BLaER1 (cell line): ENCODE results near the gene STX18.

ENCODE experiments used
- H3K27ac ChIP-seq: shearing (Covaris generic); formaldehyde crosslinking; 2 replicates; pipeline ENCODE4 v1.8.1; 2022
- H3K27me3 ChIP-seq: shearing (Covaris generic); formaldehyde crosslinking; 2 replicates; pipeline ENCODE4 v1.8.1; 2022
- H3K36me3 ChIP-seq: shearing (Covaris generic); formaldehyde crosslinking; 2 replicates; pipeline ENCODE4 v1.8.1; 2022
- H3K4me1 ChIP-seq: shearing (Covaris generic); formaldehyde crosslinking; 2 replicates; pipeline ENCODE4 v1.8.1; 2022
- H3K4me2 ChIP-seq: shearing (Covaris generic); formaldehyde crosslinking; 2 replicates; pipeline ENCODE4 v1.8.1; 2022
- H3K4me3 ChIP-seq: shearing (Covaris generic); formaldehyde crosslinking; 2 replicates; pipeline ENCODE4 v1.8.1; 2022
- H3K9ac ChIP-seq: shearing (Covaris generic); formaldehyde crosslinking; 2 replicates; pipeline ENCODE4 v1.8.1; 2022
- H3K9me3 ChIP-seq: shearing (Covaris generic); formaldehyde crosslinking; 2 replicates; pipeline ENCODE4 v1.8.1; 2022
- H4K20me1 ChIP-seq: shearing (Covaris generic); formaldehyde crosslinking; 2 replicates; pipeline ENCODE4 v1.8.1; 2022
- Cebpa-rat ChIP-seq: shearing (Covaris generic); IDR thresholded peaks from 2 replicates; pipeline ENCODE4 v1.8.1; 2022

STX18 gene

GRCh38 chr4:4490041-4490440, 51.8 kb downstream of the STX18 start:
- H3K27me3 ChIP-seq: no peaks in the 10 kb centered on the region
- no peak for TF ChIP-seq Cebpa-rat
- H3K36me3 ChIP-seq: no peaks in the 10 kb centered on the region
- H3K4me3 ChIP-seq: no peak overlapping the region
- no peak overlapping the region for H3K9ac ChIP-seq
- H3K9me3 ChIP-seq: no peaks in the 10 kb centered on the region
- H3K27ac ChIP-seq: no peak overlapping the region
- peaks cover 73% of the 10 kb centered on the region for H4K20me1 ChIP-seq
- H3K4me2 ChIP-seq: no peak overlapping the region
- H3K4me1 ChIP-seq: peaks cover 38% of the 10 kb centered on the region

DNA sequence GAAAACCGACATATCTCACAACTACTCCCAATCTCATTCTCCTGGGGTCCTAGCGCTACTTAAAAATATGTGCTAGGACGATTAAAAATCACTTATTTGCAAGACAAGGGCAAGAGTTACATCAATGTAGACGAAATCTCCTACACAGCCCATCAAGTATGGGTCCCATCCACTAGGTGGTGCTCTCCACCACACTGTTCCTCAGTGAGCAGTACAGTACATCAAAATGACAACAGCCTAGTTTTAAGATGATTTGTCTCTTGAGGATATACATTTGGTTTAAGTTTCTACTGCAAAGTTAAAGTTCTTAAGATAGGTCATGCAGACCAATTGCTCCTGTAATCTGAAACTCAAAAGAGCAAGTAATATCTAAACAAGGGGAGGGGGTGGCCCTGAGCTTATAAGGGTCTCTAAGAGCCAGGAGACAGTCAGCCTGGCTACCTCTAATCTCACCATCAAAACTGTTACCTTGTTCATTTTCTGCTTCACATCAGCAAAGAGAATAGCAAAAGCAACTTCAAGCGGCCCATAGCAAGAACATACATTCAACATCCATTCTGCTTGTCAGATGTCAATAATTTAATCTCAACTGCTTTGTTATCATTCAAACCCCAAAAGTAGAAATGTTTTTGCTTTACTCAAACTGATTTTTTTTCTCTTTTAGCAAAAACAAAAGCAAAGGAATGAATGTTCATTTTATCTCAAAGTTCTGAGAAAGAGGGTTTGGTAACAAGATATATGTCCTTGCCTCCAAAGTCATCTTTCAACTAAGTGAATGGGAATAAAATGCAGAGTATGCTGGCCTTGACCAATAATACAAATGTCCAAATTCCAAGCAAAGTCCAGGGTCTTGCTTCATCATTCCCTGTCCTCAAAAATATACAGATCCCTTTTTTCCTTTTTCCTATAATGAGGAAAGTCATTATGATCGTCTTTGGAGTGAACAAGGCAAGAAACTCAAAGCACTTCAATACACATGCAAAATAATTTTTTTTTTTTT, 53.1 kb downstream of the STX18 start:
- Histone ChIP-seq H3K9me3 (no peaks in the 10 kb centered on the region), H3K4me2 (peak overlapping the region; percentile 28; the same call in 1 of the 2 replicates), H3K9ac (no peak overlapping the region), H3K4me1 (peaks cover 39% of the 10 kb centered on the region), H3K36me3 (no peaks in the 10 kb centered on the region), H3K27me3 (no peaks in the 10 kb centered on the region), H4K20me1 (peaks cover 67% of the 10 kb centered on the region), H3K4me3 (no peak overlapping the region), H3K27ac (no peak overlapping the region)
- no peak for TF ChIP-seq Cebpa-rat

- peaks cover 29% of the 10 kb centered on the region for H3K4me1 ChIP-seq
- H3K4me2 ChIP-seq: no peak overlapping the region
- H4K20me1 ChIP-seq: peaks cover 84% of the 10 kb centered on the region
- no peak overlapping the region for H3K9ac ChIP-seq
- H3K36me3 ChIP-seq: no peaks in the 10 kb centered on the region
- no peak overlapping the region for H3K4me3 ChIP-seq
- H3K9me3 ChIP-seq: no peaks in the 10 kb centered on the region
- no peak for TF ChIP-seq Cebpa-rat
- no peak overlapping the region for H3K27ac ChIP-seq
- H3K27me3 ChIP-seq: no peaks in the 10 kb centered on the region
Measured at GRCh38 chr4:4486969-4487368, 54.9 kb downstream of the STX18 start.

DNA sequence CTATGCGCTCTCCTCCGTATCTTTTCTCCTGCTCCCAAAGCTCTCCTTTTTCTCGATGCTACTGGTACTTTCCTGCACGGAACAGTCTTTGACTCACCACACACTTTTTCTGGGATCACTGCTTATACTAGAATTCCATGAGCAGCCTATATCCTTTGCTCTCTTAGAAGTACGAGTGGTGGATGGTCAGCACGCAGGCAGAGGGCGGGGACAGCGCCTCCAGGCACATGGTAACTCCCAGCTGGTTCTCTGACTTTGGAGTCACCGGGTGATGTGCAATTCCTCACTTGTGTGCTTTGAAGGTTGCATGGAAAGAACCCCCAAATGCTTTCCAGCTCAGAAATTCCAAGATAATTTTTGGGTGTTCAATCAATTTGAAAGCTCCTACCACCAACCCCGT, 56.0 kb downstream of the STX18 start:
- TF ChIP-seq Cebpa-rat: no peak
- H3K9ac ChIP-seq: no peak overlapping the region
- no peaks in the 10 kb centered on the region for H3K27me3 ChIP-seq
- no peaks in the 10 kb centered on the region for H3K36me3 ChIP-seq
- H4K20me1 ChIP-seq: peaks cover 91% of the 10 kb centered on the region
- H3K9me3 ChIP-seq: no peaks in the 10 kb centered on the region
- H3K4me1 ChIP-seq: peaks cover 18% of the 10 kb centered on the region
- H3K27ac ChIP-seq: no peak overlapping the region
- H3K4me3 ChIP-seq: no peak overlapping the region
- H3K4me2 ChIP-seq: peak overlapping the region; percentile 39

GRCh38 chr4:4481399-4481994, 60.4 kb downstream of the STX18 start:
- Histone ChIP-seq H3K27ac (no peak overlapping the region), H3K4me3 (no peak overlapping the region), H3K9ac (no peak overlapping the region), H4K20me1 (peaks cover 91% of the 10 kb centered on the region), H3K4me2 (no peak overlapping the region), H3K4me1 (peaks cover 15% of the 10 kb centered on the region), H3K9me3 (no peaks in the 10 kb centered on the region), H3K36me3 (peaks cover 6% of the 10 kb centered on the region; the same call in 1 of the 2 replicates), H3K27me3 (no peaks in the 10 kb centered on the region)
- TF ChIP-seq Cebpa-rat: no peak

GRCh38 chr4:4480685-4481398, 61.0 kb downstream of the STX18 start:
- no peak overlapping the region for H3K9ac ChIP-seq
- H3K27ac ChIP-seq: no peak overlapping the region
- H3K4me2 ChIP-seq: no peak overlapping the region
- H4K20me1 ChIP-seq: peaks cover 85% of the 10 kb centered on the region
- no peaks in the 10 kb centered on the region for H3K9me3 ChIP-seq
- no peaks in the 10 kb centered on the region for H3K27me3 ChIP-seq
- TF ChIP-seq Cebpa-rat: no peak
- peaks cover 14% of the 10 kb centered on the region for H3K4me1 ChIP-seq
- no peak overlapping the region for H3K4me3 ChIP-seq
- peaks cover 6% of the 10 kb centered on the region; the same call in 1 of the 2 replicates for H3K36me3 ChIP-seq

DNA sequence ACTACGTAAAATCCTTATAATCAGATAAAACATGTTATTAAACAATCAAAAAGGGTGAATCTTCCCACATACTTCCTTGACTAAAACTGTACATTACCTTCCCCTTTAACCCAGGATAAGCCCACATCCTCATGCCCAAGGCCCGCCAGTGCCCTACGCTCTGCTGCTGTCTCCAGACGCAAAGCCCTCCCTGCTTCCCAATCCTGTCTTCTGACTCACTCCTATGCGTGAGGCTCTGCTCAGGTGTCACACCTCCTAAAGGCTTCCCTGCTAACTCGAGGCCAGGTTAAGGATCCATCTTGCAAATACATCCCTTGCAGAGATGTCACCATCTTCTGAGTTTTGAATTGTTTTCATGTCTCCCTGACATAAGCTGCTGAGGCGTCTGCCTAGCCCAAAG, 61.6 kb downstream of the STX18 start:
- H3K4me3 ChIP-seq: no peak overlapping the region
- no peak overlapping the region for H3K9ac ChIP-seq
- peaks cover 6% of the 10 kb centered on the region; the same call in 1 of the 2 replicates for H3K36me3 ChIP-seq
- H3K9me3 ChIP-seq: no peaks in the 10 kb centered on the region
- H4K20me1 ChIP-seq: peaks cover 78% of the 10 kb centered on the region
- H3K27ac ChIP-seq: no peak overlapping the region
- H3K4me1 ChIP-seq: peaks cover 7% of the 10 kb centered on the region
- TF ChIP-seq Cebpa-rat: no peak
- H3K27me3 ChIP-seq: no peaks in the 10 kb centered on the region
- no peak overlapping the region for H3K4me2 ChIP-seq

GRCh38 chr4:4479366-4479765, 62.5 kb downstream of the STX18 start:
- H3K9ac ChIP-seq: no peak overlapping the region
- TF ChIP-seq Cebpa-rat: no peak
- no peaks in the 10 kb centered on the region for H3K9me3 ChIP-seq
- no peak overlapping the region for H3K4me2 ChIP-seq
- H3K27ac ChIP-seq: no peak overlapping the region
- H3K4me3 ChIP-seq: no peak overlapping the region
- peaks cover 6% of the 10 kb centered on the region; the same call in 1 of the 2 replicates for H3K36me3 ChIP-seq
- peaks cover 5% of the 10 kb centered on the region; the same call in 1 of the 2 replicates for H3K4me1 ChIP-seq
- peaks cover 72% of the 10 kb centered on the region for H4K20me1 ChIP-seq
- H3K27me3 ChIP-seq: no peaks in the 10 kb centered on the region

DNA sequence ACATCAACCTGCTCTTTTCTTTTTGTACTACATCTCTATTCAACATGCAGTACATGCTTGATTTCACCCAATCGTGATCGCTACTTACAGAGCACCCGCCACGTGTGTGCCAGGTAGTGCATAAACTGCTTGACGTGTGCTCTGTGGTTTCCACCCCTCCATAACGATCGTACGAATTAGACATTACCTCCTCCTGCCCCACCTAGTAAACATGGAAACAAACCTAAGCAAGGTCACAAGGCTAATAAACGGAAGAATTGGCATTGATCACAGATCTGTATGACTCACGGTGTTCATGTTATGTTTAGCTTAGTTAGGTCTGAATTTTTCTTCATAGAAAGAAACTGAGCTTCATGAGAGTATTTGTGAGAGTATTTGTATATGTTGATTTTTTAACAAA, 64.1 kb downstream of the STX18 start:
- Histone ChIP-seq H3K4me3 (no peak overlapping the region), H3K27me3 (no peaks in the 10 kb centered on the region), H3K4me2 (no peak overlapping the region), H3K36me3 (peaks cover 6% of the 10 kb centered on the region; the same call in 1 of the 2 replicates), H4K20me1 (peaks cover 79% of the 10 kb centered on the region), H3K9ac (no peak overlapping the region), H3K9me3 (no peaks in the 10 kb centered on the region), H3K27ac (no peak overlapping the region), H3K4me1 (peaks cover 5% of the 10 kb centered on the region; the same call in 1 of the 2 replicates)
- TF ChIP-seq Cebpa-rat: no peak
